Neural progenitor cell (in vitro differentiated cells): ENCODE data around the gene C22orf31.

Source experiments
- EZH2phosphoT487 ChIP-seq: fragments of 200-600 bp; sonication (generic); IDR thresholded peaks from 2 replicates; pipeline ENCODE4 v1.6.1; 2017; ENCODE audit warnings: antibody characterized with exemption
- TF ChIP-seq, protein P1 (sequence below): fragments of 200-600 bp; sonication (generic); IDR thresholded peaks from 2 replicates; pipeline ENCODE4 v1.5.1; 2017; ENCODE audit warnings: antibody characterized with exemption, mild to moderate bottlenecking

DNA sequence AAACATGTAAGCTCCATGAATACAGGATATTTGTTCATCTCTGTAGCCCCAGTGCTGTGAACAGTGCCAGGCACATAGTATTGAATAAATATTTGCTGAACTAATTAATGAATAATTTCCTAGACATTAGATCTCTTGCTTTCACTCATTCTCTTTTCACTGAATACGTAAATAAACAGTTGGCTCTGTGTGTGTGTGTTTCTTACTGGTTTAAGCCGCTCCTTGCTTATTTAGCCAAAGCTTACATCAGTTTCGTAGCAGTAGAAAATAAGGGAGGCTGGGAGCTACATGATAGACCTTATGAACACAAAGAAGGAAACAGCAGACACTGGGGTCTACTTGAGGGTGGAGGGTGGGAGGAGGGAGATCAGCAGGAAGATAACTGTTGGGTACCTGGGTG lies 28.4 kb upstream of the C22orf31 start:
- TF ChIP-seq, protein P1, sequence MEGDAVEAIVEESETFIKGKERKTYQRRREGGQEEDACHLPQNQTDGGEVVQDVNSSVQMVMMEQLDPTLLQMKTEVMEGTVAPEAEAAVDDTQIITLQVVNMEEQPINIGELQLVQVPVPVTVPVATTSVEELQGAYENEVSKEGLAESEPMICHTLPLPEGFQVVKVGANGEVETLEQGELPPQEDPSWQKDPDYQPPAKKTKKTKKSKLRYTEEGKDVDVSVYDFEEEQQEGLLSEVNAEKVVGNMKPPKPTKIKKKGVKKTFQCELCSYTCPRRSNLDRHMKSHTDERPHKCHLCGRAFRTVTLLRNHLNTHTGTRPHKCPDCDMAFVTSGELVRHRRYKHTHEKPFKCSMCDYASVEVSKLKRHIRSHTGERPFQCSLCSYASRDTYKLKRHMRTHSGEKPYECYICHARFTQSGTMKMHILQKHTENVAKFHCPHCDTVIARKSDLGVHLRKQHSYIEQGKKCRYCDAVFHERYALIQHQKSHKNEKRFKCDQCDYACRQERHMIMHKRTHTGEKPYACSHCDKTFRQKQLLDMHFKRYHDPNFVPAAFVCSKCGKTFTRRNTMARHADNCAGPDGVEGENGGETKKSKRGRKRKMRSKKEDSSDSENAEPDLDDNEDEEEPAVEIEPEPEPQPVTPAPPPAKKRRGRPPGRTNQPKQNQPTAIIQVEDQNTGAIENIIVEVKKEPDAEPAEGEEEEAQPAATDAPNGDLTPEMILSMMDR, result no peak
- no peak for TF ChIP-seq EZH2phosphoT487
